Measurements from ENCODE around the gene FOXN3.

GRCh38 chr14:89237921-89238529, 179.0 kb downstream of the FOXN3 start:
- no peak for TF ChIP-seq EZH2phosphoT487 (IDR thresholded peaks at IDR 0.05; ENCODE audit: borderline replicate concordance)
- TF ChIP-seq, protein P1, sequence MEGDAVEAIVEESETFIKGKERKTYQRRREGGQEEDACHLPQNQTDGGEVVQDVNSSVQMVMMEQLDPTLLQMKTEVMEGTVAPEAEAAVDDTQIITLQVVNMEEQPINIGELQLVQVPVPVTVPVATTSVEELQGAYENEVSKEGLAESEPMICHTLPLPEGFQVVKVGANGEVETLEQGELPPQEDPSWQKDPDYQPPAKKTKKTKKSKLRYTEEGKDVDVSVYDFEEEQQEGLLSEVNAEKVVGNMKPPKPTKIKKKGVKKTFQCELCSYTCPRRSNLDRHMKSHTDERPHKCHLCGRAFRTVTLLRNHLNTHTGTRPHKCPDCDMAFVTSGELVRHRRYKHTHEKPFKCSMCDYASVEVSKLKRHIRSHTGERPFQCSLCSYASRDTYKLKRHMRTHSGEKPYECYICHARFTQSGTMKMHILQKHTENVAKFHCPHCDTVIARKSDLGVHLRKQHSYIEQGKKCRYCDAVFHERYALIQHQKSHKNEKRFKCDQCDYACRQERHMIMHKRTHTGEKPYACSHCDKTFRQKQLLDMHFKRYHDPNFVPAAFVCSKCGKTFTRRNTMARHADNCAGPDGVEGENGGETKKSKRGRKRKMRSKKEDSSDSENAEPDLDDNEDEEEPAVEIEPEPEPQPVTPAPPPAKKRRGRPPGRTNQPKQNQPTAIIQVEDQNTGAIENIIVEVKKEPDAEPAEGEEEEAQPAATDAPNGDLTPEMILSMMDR (conservative IDR thresholded peaks at IDR 0.05; ENCODE audit: low read length), result peak; percentile 39
